ENCODE results near the gene CDX2.

GRCh38 chr13:27961227-27962085 is 7.7 kb downstream of the CDX2 start:
- TF ChIP-seq, protein P1, sequence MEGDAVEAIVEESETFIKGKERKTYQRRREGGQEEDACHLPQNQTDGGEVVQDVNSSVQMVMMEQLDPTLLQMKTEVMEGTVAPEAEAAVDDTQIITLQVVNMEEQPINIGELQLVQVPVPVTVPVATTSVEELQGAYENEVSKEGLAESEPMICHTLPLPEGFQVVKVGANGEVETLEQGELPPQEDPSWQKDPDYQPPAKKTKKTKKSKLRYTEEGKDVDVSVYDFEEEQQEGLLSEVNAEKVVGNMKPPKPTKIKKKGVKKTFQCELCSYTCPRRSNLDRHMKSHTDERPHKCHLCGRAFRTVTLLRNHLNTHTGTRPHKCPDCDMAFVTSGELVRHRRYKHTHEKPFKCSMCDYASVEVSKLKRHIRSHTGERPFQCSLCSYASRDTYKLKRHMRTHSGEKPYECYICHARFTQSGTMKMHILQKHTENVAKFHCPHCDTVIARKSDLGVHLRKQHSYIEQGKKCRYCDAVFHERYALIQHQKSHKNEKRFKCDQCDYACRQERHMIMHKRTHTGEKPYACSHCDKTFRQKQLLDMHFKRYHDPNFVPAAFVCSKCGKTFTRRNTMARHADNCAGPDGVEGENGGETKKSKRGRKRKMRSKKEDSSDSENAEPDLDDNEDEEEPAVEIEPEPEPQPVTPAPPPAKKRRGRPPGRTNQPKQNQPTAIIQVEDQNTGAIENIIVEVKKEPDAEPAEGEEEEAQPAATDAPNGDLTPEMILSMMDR (IDR thresholded peaks at IDR 0.05), result no peak
- TF ChIP-seq POLR2A (IDR thresholded peaks at IDR 0.05) (no peak), EP300 (IDR thresholded peaks at IDR 0.05) (no peak)

All from ovary (tissue), 3 donors.